Retina (tissue), 1 donor: ENCODE measurements around the gene CEACAM19.
"Not testable (repeated sequence)": the region's sequence is repeated elsewhere in the genome, so short reads cannot be mapped to it uniquely, and the experiment has no call there.

Experiments used
- DNase-seq: peaks from one replicate; pipeline ENCODE4 v3.0.0-alpha.2; 2016

The CEACAM19 gene

GRCh38 chr19:44646049-44646416 lies 25.2 kb upstream of the CEACAM19 start:
- DNase-seq: no peak

DNA sequence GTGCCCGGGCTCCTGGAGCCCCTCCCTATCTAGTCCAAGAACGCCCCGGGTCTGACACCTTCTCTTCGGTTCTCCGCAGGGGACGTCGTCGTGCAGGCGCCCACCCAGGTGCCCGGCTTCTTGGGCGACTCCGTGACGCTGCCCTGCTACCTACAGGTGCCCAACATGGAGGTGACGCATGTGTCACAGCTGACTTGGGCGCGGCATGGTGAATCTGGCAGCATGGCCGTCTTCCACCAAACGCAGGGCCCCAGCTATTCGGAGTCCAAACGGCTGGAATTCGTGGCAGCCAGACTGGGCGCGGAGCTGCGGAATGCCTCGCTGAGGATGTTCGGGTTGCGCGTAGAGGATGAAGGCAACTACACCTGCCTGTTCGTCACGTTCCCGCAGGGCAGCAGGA lies 24.1 kb upstream of the CEACAM19 start:
- DNase-seq: no peak

DNA sequence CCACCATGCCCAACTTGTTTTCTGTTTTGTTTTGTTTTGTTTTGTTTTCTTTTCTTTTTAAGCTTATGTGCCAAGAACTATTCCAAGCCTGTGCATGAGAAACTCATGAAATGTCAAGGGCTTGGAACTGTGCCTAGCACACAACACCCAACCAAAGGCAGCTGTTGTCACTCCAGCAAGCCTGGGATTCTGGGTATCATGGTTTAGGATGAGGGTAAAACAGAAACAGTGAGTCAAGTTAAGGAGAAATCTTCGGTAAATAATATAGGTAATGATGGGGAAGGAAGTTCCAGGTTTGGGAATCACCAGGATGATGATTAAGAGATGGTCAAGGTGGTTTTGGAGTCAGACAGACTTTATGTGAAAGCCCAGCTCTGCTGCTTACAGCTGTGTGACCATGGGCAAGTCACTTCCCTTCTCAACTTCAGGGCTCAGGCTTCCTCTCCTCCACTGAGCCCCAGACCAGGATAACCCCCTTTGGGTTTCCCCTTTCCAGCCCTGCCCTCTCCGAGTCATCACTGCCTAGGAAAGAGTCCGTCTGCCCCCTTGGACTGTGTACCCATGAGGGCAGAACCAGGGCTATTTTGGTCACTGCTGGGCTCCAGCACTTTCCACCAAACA lies 22.5 kb upstream of the CEACAM19 start:
- DNase-seq: no peak

DNA sequence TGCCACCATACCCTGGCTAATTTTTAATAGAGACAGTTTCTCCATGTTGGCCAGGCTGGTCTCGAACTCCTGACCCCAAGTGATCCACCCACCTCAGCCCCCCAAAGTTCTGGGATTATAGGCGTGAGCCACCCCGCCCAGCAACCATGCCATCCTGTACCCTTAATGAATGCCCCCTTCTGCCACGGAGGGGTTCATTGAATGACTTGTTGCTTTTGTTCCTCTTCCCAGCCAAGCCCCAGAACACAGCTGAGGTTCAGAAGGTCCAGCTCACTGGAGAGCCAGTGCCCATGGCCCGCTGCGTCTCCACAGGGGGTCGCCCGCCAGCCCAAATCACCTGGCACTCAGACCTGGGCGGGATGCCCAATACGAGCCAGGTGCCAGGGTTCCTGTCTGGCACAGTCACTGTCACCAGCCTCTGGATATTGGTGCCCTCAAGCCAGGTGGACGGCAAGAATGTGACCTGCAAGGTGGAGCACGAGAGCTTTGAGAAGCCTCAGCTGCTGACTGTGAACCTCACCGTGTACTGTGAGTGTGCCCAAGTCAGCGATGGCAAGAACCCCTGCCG lies 21.6 kb upstream of the CEACAM19 start:
- no peak for DNase-seq

DNA sequence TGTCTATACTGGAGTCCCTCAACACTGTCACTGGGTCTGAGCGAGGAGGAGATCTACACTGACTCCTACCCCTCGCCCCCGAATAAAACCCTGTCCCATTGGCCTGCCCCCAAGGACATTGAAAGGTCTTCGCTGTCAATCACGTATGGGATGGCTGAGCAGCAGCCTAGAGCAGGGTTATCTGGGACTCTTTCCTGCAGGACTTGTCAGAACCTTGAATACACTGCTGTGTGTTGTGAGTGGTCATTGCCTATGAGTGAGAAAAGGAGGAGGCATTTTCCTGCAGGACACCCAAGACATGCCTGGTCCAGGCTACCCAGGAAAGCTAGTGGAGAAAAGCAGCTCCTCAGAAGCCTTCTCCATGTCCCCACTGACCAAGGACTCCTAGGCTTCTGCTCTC lies 17.9 kb upstream of the CEACAM19 start:
- no peak for DNase-seq

DNA sequence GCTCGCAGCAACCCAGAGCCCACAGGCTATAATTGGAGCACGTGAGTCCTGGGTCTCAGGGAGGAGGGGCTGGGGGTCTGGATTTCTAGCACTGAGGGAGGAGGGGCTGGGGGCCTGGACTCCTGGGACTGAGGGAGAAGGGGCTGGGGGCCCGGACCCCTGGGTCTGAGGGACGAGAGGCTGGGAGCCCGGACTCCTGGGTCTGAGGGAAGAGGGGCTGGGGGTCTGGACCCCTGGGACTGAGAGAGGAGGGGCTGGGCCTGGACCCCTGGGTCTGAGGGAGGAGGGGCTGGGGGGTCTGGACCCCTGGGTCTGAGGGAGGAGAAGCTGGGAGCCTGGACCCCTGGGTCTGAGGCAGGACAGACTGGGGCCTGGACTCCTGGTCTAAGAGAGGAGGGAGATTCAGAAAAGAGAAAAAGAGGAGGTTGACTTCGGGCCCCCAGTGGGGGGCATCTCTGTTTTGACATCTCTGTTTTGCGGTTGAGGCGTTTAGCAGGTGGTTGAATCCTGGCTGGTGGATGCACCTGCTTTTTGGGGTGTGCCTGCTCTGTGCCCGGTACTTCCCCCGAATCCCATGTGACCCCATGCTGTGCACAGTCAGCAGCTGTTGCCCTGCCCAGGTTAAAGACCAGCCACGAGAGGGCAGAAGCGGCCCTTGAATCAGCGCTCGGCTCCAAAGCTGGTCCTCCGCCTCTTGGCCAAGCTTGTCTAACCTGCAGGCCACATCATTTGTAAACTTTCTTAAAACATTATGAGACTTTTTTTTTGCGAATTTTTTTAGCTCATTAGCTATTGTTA lies 17.1 kb upstream of the CEACAM19 start:
- DNase-seq: no peak

- DNase-seq: peak; percentile 80
These were observed 13.9 kb upstream of the CEACAM19 start for GRCh38 chr19:44657211-44657921.

DNA sequence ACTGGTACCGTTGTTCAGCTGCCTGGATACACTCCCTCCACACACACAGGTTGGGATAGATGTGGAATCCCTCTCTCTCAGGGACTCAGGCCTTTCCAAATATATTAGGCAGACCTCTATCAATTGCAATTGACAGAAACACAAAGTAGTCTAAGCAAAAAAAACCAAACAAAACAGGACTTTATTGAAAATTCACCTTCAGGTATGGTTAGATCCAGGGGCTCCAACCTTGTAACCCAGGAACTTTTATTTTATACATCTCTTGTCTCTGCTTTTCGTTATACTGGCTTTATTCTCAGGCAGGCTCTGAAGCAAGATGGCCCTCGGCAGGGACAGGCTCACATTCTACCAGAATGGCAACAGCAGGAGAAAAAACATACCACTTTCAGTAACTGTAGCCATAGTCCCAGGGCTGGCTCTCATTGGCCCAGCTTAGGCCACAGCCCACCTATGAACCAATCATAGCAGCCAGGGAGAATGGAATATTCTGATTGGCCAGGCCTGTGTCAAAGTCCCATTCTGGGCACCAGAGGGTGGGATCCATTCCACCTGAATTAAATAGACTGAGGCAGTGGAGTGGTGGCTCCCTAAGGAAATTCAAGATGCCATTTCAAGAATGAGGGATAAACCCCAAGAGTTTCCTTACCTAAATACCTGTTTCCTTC lies 13.1 kb upstream of the CEACAM19 start:
- no peak for DNase-seq

DNA sequence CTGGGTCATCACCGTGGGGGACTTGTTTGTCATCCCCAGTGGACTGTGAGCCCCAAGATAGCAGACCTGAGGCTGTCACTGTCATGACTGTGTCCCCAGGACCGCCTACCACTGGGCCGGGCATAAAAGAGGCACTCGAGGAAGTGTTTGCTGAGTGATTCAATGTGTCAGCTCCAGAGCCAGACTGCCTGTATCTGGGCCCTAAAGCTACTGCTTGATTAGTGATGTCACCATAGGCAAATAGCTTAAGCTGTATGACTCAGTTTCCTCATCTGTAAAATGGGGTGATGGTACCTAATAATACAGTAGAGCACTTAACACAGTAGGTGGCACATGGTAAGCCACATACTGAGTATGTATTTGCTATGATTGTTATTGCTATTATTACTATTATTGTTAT lies 11.2 kb upstream of the CEACAM19 start:
- no peak for DNase-seq

GRCh38 chr19:44661205-44661604 lies 10.1 kb upstream of the CEACAM19 start:
- DNase-seq: no peak

DNA sequence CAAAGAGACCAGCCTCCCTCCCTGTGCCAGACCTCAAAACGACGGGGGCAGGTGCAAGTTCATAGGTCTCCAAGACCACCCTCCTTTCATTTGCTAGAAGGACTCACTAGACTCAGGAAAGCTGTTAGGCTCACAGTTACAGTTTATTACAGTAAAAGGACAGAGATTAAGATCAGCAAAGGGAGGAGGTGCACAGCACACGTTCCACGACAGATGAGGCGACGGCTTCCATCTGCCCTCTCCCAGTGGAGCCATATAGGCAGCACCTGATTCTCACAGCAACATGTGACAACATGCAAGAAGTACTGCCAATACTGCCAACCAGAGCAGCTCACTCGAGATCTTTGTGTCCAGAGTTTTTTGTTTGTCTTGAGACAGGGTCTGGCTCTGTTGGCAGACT lies 9.4 kb upstream of the CEACAM19 start:
- no peak for DNase-seq

DNA sequence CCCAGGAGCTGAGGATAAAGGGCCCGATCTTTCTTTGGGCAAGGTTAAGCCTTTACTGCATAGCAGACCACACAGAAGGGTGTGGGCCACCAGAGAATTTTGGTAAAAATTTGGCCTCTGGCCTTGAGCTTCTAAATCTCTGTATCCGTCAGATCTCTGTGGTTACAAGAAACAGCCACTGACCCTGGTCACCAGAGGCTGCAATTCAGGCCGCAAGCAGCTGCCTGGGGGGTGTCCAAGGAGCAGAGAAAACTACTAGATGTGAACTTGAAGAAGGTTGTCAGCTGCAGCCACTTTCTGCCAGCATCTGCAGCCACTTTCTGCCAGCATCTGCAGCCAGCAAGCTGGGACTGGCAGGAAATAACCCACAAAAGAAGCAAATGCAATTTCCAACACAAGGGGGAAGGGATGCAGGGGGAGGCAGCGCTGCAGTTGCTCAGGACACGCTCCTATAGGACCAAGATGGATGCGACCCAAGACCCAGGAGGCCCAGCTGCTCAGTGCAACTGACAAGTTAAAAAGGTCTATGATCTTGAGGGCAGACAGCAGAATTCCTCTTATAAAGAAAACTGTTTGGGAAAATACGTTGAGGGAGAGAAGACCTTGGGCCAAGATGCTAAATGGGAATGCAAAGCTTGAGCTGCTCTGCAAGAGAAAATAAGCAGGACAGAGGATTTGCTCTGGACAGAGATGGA lies 8.4 kb upstream of the CEACAM19 start:
- no peak for DNase-seq

DNA sequence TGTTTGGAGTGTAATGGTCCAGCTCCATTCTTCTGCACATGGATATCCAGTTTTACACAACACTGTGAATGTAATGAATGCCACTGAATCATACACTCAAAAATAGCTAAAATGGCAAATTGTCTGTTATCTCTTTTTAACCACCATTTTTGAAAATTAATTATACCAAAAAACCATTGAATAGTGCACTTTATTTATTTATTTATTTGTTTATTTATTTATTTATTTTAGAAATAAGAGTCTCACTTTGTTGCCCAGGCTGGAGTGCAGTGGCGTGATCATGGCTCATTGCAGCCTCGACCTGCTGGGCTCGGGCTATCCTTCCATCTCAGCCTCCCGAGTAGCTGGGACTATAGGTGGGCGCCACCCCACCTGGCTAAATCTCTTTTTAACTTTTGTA lies 7.3 kb upstream of the CEACAM19 start:
- DNase-seq: no peak

GRCh38 chr19:44664976-44665375 lies 6.3 kb upstream of the CEACAM19 start:
- no peak for DNase-seq

DNA sequence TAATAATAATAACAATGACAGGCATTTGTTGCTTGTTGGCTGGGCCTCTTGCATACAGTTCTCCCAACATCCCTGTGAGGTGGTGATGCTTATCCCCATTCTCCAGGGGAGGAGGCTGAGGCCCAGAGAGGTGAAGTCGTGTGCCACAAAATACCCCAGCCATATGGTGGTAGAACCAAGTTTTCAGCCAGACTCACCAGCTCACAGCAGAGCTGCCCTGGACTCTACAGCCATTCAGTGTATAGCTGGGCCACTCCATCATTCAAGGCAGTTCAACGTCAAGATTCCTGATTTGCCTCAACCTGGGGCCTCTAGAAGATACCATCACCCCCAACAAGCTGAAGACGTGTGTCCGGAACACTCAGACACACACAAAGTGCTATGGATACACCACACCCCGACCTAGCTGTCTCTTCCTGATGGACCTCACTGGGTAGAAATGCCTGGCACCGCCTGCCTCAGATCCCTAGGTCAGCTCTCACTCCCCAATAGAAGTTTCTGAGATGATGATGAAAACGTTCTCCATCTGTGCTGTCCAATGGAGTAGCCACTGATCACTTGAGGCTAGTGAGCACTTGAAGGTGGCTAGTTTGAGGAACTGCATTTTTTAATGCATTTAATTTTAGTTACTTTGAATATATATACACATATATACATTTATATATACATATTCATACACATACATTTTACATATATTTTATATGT lies 4.3 kb upstream of the CEACAM19 start:
- peak; percentile 17 for DNase-seq

DNA sequence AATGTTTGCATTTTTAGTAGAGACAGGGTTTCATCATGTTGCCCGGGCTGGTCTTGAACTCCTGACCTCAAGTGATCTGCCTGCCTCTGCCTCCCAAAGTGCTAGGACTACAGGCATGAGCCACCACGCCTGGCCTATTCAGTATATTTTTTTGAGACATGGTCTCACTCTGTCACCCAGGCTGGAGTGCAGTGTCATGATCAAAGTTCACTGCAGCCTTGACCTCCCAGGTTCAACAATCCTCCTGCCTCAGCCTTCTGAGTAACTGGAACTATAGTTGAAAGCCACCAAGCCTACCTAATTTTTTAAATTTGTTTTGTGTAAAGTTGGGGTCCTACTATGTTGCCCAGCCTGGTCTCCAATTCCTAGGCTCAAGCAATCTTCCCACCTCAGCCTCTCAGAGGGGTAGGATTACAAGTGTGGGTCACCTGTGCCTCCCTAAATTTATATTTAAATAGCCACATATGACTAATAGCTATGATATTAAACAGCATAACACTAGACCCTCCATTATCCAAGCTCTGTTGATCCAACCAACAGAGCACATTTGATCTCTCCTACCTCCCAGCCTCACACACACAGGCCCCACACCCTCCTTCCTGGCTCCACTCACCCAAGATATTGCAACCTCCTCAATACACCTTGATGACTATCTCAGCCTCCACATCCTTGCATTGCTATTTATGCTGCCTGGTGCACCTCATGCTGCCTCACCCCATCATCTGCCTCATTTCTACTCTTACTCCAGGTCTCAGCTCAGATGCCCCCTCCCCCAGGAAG lies 2.1 kb upstream of the CEACAM19 start:
- no peak for DNase-seq

- not testable (repeated sequence) for DNase-seq
These were observed 1.3 kb upstream of the CEACAM19 start for GRCh38 chr19:44670027-44670426.

DNA sequence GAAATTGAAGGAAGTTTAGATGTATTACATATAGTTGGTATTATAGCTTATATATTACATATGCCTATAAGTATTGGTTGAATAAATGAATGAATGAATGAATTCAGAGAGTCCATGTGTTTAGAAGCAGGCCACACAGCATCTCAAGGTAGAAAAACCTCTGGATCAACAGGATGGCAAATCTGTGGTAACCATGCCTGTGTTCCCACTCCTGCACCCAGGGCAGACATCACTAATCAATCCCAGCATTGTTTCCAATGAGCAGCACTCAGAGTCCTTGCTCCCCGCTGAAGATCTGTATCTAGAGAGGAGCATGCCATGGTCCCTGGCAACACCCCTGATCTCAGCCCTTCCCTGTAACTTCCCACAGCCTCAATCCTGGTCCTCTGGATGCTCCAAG lies 944 bp downstream of the CEACAM19 start:
- no peak for DNase-seq

- no peak for DNase-seq
These were observed 2.2 kb downstream of the CEACAM19 start for GRCh38 chr19:44673510-44673909.

DNA sequence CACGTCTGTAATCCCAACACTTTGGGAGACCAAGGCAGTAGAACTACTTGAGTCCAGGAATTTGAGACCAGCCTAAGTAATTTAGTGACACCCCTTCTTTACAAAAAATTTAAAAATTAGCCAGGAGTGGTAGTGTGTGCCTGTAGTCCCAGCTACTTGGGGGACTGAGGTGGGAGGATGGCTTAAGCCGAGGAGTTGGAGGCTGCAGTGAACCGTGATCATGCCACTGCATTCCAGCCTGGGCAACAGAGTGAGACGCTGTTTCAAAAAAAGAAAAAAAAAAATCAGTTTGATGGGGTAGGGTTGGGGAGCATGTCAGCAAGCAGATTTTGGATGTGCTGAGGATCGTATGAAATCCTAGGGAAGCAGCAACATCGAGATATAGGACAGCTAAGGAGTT lies 4.2 kb downstream of the CEACAM19 start:
- DNase-seq: no peak
